Trophoblast cell (in vitro differentiated cells and primary cell): ENCODE measurements around the gene ATP2C2.
"Not testable (repeated sequence)": the region's sequence is repeated elsewhere in the genome, so short reads cannot be mapped to it uniquely, and the experiment has no call there.

Experiments
- DNase-seq, 2 donors: peaks; one replicate each; pipeline ENCODE4 v3.0.0-alpha.2; 2016
- H2AFZ ChIP-seq: 2 replicates; pipeline ENCODE4 v1.6.1; 2013; ENCODE audit warnings: low read length, moderate library complexity, mild to moderate bottlenecking; ENCODE audit not compliant: insufficient read depth, poor library complexity
- H2AK5ac ChIP-seq: 2 replicates; pipeline ENCODE4 v1.6.1; 2013; ENCODE audit warnings: mild to moderate bottlenecking, low read length
- H2BK120ac ChIP-seq: 2 replicates; pipeline ENCODE4 v1.6.1; 2013; ENCODE audit warnings: low read length, mild to moderate bottlenecking, moderate library complexity; ENCODE audit not compliant: insufficient read depth, poor library complexity
- H2BK12ac ChIP-seq: 2 replicates; pipeline ENCODE4 v1.6.1; 2013; ENCODE audit warnings: mild to moderate bottlenecking, low read length, moderate library complexity
- H2BK5ac ChIP-seq: 2 replicates; pipeline ENCODE4 v1.6.1; 2013; ENCODE audit warnings: low read length, low read depth, moderate library complexity, mild to moderate bottlenecking; ENCODE audit not compliant: poor library complexity
- H3K14ac ChIP-seq: 2 replicates; pipeline ENCODE4 v1.6.1; 2013; ENCODE audit warnings: mild to moderate bottlenecking, low read length
- H3K18ac ChIP-seq: 2 replicates; pipeline ENCODE4 v1.6.1; 2013; ENCODE audit warnings: mild to moderate bottlenecking, low read length
- H3K23ac ChIP-seq: 2 replicates; pipeline ENCODE4 v1.6.1; 2013; ENCODE audit warnings: low read length
- H3K27ac ChIP-seq: 2 replicates; pipeline ENCODE4 v1.5.1; 2013; ENCODE audit warnings: low read depth, mild to moderate bottlenecking, inconsistent platforms, low read length, moderate library complexity
- H3K27me3 ChIP-seq: 2 replicates; pipeline ENCODE4 v1.6.1; 2013; ENCODE audit warnings: inconsistent platforms, mild to moderate bottlenecking, low read length, moderate library complexity; ENCODE audit not compliant: insufficient read depth
- H3K36me3 ChIP-seq, 2 experiments: 1 replicate in 1 of 2; 2 replicates in 1 of 2; pipeline ENCODE4 v1.6.1; 2013; ENCODE audit warnings: low read length in 2 of 2, mild to moderate bottlenecking in 2 of 2, moderate library complexity in 1 of 2; ENCODE audit not compliant: insufficient read depth in 2 of 2, control insufficient read depth in 1 of 2
- H3K4ac ChIP-seq: 2 replicates; pipeline ENCODE4 v1.6.1; 2013; ENCODE audit warnings: low read depth, mild to moderate bottlenecking, low read length, moderate library complexity
- H3K4me1 ChIP-seq, 2 experiments: 1 replicate in 1 of 2; 2 replicates in 1 of 2; pipeline ENCODE4 v1.6.1; 2013; ENCODE audit warnings: low read length in 2 of 2, mild to moderate bottlenecking in 2 of 2, moderate library complexity in 1 of 2; ENCODE audit not compliant: insufficient read depth in 2 of 2, control insufficient read depth in 1 of 2
- H3K4me2 ChIP-seq: 2 replicates; pipeline ENCODE4 v1.6.1; 2013; ENCODE audit warnings: inconsistent platforms, mild to moderate bottlenecking, low read length, moderate library complexity
- H3K4me3 ChIP-seq: 2 replicates; pipeline ENCODE4 v1.5.1; 2013; ENCODE audit warnings: mild to moderate bottlenecking, low read depth, low read length, inconsistent platforms
- H3K79me1 ChIP-seq: one replicate; pipeline ENCODE4 v1.6.1; 2013; ENCODE audit warnings: low read length
- H3K79me2 ChIP-seq: 2 replicates; pipeline ENCODE4 v1.6.1; 2013; ENCODE audit warnings: low read length, mild to moderate bottlenecking; ENCODE audit not compliant: control insufficient read depth, insufficient read depth, poor library complexity
- H3K9ac ChIP-seq: 2 replicates; pipeline ENCODE4 v1.6.1; 2013; ENCODE audit warnings: mild to moderate bottlenecking, low read length
- H3K9me3 ChIP-seq: 2 replicates; pipeline ENCODE4 v1.6.1; 2013; ENCODE audit warnings: low read depth, mild to moderate bottlenecking, control low read depth, inconsistent platforms, low read length; ENCODE audit not compliant: insufficient read depth
- H4K12ac ChIP-seq: 2 replicates; pipeline ENCODE4 v1.6.1; 2013; ENCODE audit warnings: low read depth, mild to moderate bottlenecking, low read length, moderate library complexity
- H4K8ac ChIP-seq: 2 replicates; pipeline ENCODE4 v1.6.1; 2013; ENCODE audit warnings: low read depth, mild to moderate bottlenecking, low read length, moderate library complexity
- H4K91ac ChIP-seq: one replicate; pipeline ENCODE4 v1.6.1; 2013; ENCODE audit warnings: low read depth, mild to moderate bottlenecking, low read length, moderate library complexity
- WGBS: extraction: QIAGEN DNeasy Blood & Tissue Kit; methylation state at CpG from one replicate; pipeline ENCODE4 v1.1.7; 2013; ENCODE audit warnings: missing lambda C conversion rate; ENCODE audit not compliant: insufficient read length, insufficient coverage; ENCODE audit errors: extremely low coverage; 5-methylcytosine and 5-hydroxymethylcytosine counted together

The ATP2C2 gene

DNA sequence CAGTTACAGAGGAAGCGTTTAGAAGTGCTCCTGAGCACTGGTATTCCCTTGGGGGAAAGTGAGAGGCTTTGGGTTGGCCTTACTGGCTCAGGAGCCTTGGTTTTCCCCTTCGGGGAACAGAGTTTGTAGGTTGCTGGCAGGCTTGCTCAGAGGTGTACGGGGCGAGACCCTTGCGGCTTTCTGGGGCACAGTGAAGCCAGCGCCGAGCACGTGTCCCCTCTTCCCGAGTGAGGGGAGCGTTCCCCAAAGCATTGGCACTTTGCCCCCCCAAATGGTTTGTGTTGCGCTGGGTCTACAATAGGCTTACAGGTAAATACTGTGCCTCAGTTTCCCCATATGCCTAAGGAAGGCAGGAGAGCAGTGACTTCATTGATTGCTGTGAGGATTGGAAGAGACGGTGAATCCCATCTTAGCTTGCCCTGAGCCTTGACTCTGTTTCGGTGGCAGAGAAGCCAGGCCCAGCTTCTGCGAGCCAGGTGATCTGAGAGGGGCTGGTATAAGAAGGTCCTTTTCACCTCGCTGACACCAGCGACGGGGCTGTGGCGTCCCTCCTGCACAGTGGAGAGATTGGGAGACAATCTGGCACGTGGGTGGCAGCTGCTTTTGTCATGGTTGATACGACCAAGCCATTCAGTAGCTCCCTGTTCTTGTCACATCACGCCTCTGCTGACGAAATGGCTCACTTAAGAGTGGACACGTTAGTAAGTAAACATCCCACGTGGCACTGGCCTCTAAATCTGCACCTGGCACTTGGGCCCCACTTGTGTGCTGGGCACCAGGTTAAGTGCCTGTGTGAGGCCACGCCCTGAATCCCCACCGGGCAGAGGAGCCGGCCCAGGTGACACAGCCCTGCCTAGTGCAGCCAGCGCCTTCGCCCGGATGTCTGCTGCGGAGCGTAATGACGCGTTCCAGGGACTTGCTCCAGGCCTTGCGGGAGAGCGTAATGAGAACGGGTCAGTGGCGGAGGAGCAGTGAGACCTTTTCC is 81.1 kb downstream of the ATP2C2 start:
- Histone ChIP-seq H3K4me1 (no peaks in the 10 kb centered on the region), H3K18ac (no peak overlapping the region), H3K79me1 (no peaks in the 10 kb centered on the region), H4K8ac (no peak overlapping the region), H3K9me3 (peaks cover 5% of the 10 kb centered on the region), H2BK5ac (no peak overlapping the region), H4K91ac (no peak overlapping the region), H3K27ac (no peak overlapping the region), H3K14ac (no peak overlapping the region), H3K23ac (no peak overlapping the region), H3K79me2 (no peaks in the 10 kb centered on the region), H2BK12ac (no peak overlapping the region), H3K36me3 (peaks cover 3 to 5% of the 10 kb centered on the region in 2 experiments), H4K12ac (no peak overlapping the region), H2BK120ac (no peak overlapping the region), H2AK5ac (no peak overlapping the region), H3K4ac (no peak overlapping the region), H3K4me3 (no peak overlapping the region), H3K9ac (no peak overlapping the region), H3K4me2 (no peak overlapping the region), H3K27me3 (no peaks in the 10 kb centered on the region), H2AFZ (no peak overlapping the region)
- no CpG with 5 or more reads among the region's 38 CpGs for WGBS
- DNase-seq: peak in 1 of 2 donors; percentile 38

DNA sequence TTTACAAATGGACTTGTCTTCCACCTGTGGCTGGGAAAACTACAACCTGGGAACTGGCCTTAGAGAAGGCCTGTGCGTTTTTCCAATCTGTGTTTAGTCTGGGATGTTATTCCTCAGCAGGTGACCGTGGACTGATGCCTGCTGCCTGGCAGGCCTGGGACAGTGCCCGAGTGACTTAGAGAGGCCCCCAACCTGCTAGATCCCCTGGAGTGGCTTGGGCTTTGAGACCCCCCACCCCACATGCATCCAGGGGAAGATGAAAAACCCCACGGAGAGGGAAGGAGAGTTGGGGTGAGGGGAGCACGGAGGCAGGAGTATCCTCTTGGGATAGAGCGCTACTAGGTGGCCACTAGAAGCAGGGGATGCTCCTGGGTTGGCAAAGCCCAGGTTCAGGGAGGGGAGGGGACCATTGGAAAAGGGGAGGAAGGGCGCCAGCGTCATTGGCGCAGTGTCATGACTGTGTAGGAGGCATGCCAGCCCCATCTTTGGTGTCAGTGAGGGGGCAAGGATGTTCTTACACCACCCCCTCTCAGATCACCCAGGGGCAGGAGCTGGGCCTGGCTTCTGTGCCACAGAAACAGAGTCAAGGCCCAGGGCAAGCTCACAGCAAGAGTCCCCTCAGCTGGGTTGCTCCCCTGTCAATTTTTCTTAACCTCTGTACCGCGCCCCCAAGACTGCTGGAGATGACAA is 82.0 kb downstream of the ATP2C2 start:
- Histone ChIP-seq H3K14ac (no peak overlapping the region), H2BK12ac (no peak overlapping the region), H3K4me3 (no peak overlapping the region), H4K12ac (no peak overlapping the region), H2BK5ac (no peak overlapping the region), H4K8ac (no peak overlapping the region), H3K27me3 (no peaks in the 10 kb centered on the region), H2AK5ac (no peak overlapping the region), H3K23ac (no peak overlapping the region), H3K79me1 (no peaks in the 10 kb centered on the region), H3K4me1 (no peaks in the 10 kb centered on the region), H2BK120ac (no peak overlapping the region), H3K18ac (no peak overlapping the region), H3K9ac (no peak overlapping the region), H3K4me2 (no peak overlapping the region), H3K27ac (no peak overlapping the region), H3K79me2 (no peaks in the 10 kb centered on the region), H3K9me3 (peaks cover 5% of the 10 kb centered on the region), H3K4ac (no peak overlapping the region), H3K36me3 (peaks cover 3 to 5% of the 10 kb centered on the region in 2 experiments), H4K91ac (no peak overlapping the region), H2AFZ (no peak overlapping the region)
- DNase-seq: no peak
- no CpG with 5 or more reads among the region's 11 CpGs for WGBS

- H3K14ac ChIP-seq, H4K91ac ChIP-seq, H3K4me3 ChIP-seq, H2BK12ac ChIP-seq, H3K36me3 ChIP-seq, H2AK5ac ChIP-seq, H3K4ac ChIP-seq, H3K79me1 ChIP-seq, H2AFZ ChIP-seq, H3K79me2 ChIP-seq, H2BK5ac ChIP-seq, H3K9ac ChIP-seq, H3K4me2 ChIP-seq, H4K12ac ChIP-seq, H3K23ac ChIP-seq, H3K18ac ChIP-seq, H3K27ac ChIP-seq, H3K27me3 ChIP-seq, H3K9me3 ChIP-seq, H2BK120ac ChIP-seq, H3K4me1 ChIP-seq, H4K8ac ChIP-seq, DNase-seq: not testable (repeated sequence)
- WGBS: no CpG with 5 or more reads among the region's 9 CpGs
These were observed 82.8 kb downstream of the ATP2C2 start for GRCh38 chr16:84451010-84451676.

GRCh38 chr16:84451781-84452180 is 83.4 kb downstream of the ATP2C2 start:
- no peak for DNase-seq
- H3K4me3 ChIP-seq: no peak overlapping the region
- no peaks in the 10 kb centered on the region for H3K4me1 ChIP-seq
- no peak overlapping the region for H2BK5ac ChIP-seq
- peaks cover 5% of the 10 kb centered on the region for H3K9me3 ChIP-seq
- no peak overlapping the region for H3K14ac ChIP-seq
- H3K36me3 ChIP-seq: peaks cover 3 to 5% of the 10 kb centered on the region in 2 experiments
- no peak overlapping the region for H4K91ac ChIP-seq
- no peak overlapping the region for H3K9ac ChIP-seq
- H3K27ac ChIP-seq: no peak overlapping the region
- H3K4me2 ChIP-seq: no peak overlapping the region
- no peaks in the 10 kb centered on the region for H3K79me2 ChIP-seq
- no peak overlapping the region for H3K18ac ChIP-seq
- H3K4ac ChIP-seq: no peak overlapping the region
- no peak overlapping the region for H2BK12ac ChIP-seq
- no peak overlapping the region for H4K12ac ChIP-seq
- H2AK5ac ChIP-seq: no peak overlapping the region
- no peak overlapping the region for H3K23ac ChIP-seq
- WGBS: no CpG with 5 or more reads among the region's 17 CpGs
- H2AFZ ChIP-seq: no peak overlapping the region
- H3K79me1 ChIP-seq: no peaks in the 10 kb centered on the region
- no peaks in the 10 kb centered on the region for H3K27me3 ChIP-seq
- H2BK120ac ChIP-seq: no peak overlapping the region
- no peak overlapping the region for H4K8ac ChIP-seq
